ENCODE data around the gene ZNF598. TPM values are rescaled to one million over a fixed set of nuclear protein-coding genes. Genes with fewer than 3 reads are reported as not detected.
A peak's percentile ranks its signal among the peaks of the same experiment; 100 is the strongest.

The ZNF598 gene
- total RNA-seq, 1 donor from 2014 or later = 46.0 TPM

DNA sequence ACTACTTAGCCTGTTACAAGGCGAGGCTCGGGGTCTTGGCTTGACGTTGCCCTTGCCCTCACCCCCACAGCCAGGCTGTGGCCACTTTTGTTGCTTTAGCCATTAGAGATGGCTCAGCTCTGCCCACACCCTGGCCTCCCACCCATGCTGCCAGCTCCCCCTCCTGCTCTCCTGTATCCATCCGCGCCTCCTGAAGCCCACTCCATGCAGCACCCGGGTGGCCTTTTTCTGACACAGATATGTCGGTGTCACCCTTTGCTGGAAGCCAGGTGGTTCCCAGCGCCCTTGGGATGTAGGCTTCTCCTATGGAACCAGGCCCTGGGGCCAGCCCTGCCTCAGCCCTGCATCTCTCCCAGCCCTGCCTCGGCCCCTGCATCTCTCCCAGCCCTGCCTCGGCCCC, 47.8 kb upstream of the ZNF598 start:
- H3K4me3 ChIP-seq (ENCODE audit: insufficient read depth, low read depth, low read length) = no peak overlapping the region
- peaks cover 24% of the 10 kb centered on the region for H4K20me1 ChIP-seq (ENCODE audit: insufficient read depth, low read length)
- H3K27me3 ChIP-seq (ENCODE audit: insufficient read depth, low read length) = no peaks in the 10 kb centered on the region
- no peak overlapping the region for H3K27ac ChIP-seq (ENCODE audit: low read depth, low read length)
- Mint-ChIP-seq H3K27me3 (ENCODE audit: low read depth, unreplicated experiment) (no peaks in the 10 kb centered on the region), H3K9me3 (ENCODE audit: unreplicated experiment) (no peaks in the 10 kb centered on the region), H3K4me3 (ENCODE audit: unreplicated experiment) (no peak overlapping the region), H3K4me1 (ENCODE audit: low read depth, unreplicated experiment) (no peaks in the 10 kb centered on the region), H3K27ac (ENCODE audit: unreplicated experiment) (no peak overlapping the region), H3K36me3 (ENCODE audit: low read depth, unreplicated experiment) (peaks cover 11% of the 10 kb centered on the region)
- DNase-seq (ENCODE audit: low read depth) = no peak
- no peak overlapping the region for H3K9ac ChIP-seq (ENCODE audit: low read length)
- no peak overlapping the region for H2AFZ ChIP-seq (ENCODE audit: low read depth, low read length)
- peaks cover 3% of the 10 kb centered on the region for H3K4me1 ChIP-seq (ENCODE audit: insufficient read depth, low read length)
- no peaks in the 10 kb centered on the region for H3K79me2 ChIP-seq (ENCODE audit: insufficient read depth, low read length)
- no peaks in the 10 kb centered on the region for H3K9me3 ChIP-seq (ENCODE audit: insufficient read depth, low read depth, low read length)
- H3K36me3 ChIP-seq (ENCODE audit: insufficient read depth, low read length) = peaks cover 6% of the 10 kb centered on the region
- TF ChIP-seq EZH2 (IDR thresholded peaks at IDR 0.05; ENCODE audit: insufficient read depth, low read length) = no peak
- TF ChIP-seq, protein P1, sequence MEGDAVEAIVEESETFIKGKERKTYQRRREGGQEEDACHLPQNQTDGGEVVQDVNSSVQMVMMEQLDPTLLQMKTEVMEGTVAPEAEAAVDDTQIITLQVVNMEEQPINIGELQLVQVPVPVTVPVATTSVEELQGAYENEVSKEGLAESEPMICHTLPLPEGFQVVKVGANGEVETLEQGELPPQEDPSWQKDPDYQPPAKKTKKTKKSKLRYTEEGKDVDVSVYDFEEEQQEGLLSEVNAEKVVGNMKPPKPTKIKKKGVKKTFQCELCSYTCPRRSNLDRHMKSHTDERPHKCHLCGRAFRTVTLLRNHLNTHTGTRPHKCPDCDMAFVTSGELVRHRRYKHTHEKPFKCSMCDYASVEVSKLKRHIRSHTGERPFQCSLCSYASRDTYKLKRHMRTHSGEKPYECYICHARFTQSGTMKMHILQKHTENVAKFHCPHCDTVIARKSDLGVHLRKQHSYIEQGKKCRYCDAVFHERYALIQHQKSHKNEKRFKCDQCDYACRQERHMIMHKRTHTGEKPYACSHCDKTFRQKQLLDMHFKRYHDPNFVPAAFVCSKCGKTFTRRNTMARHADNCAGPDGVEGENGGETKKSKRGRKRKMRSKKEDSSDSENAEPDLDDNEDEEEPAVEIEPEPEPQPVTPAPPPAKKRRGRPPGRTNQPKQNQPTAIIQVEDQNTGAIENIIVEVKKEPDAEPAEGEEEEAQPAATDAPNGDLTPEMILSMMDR (IDR thresholded peaks at IDR 0.05; ENCODE audit: insufficient read depth, low read depth, low read length) = no peak
- no peak for FAIRE-seq
- no peak overlapping the region for H3K4me2 ChIP-seq (ENCODE audit: low read length)

DNA sequence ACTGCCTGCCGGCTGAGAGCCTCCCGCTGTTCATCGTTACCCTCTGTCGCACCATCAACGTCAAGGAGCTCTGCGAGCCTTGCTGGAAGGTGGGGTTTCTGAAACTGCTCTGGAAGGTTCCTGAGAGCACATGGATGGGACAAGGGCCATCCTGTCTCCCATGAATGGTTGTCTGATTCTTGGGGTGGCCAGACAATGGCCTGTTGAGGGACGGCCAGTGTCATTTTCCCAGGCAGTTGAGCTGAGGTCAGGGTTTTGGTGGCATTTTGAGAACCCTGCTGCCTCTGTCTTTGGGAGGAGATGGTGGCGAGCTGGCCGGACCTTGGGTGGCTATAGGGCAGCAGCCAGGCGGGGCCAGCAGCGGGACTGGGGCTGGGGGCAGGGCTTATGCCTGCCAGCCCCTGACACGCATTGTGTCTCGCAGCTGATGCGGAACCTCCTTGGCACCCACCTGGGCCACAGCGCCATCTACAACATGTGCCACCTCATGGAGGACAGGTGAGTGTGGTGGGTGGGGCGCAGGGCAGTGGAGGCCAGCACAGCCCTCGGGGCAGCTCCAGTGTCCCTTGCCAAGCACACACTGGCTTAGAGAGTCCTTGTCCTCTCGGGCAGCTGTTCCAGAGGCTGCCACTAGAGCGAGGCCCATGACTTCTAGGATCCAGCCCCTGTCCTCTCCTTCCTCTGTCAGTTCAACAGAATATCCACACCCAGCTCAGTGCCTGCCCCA, 47.2 kb upstream of the ZNF598 start:
- no peaks in the 10 kb centered on the region for H3K4me1 Mint-ChIP-seq (ENCODE audit: low read depth, unreplicated experiment)
- H3K4me3 Mint-ChIP-seq (ENCODE audit: unreplicated experiment) = no peak overlapping the region
- DNase-seq (ENCODE audit: low read depth) (no peak), FAIRE-seq (no peak)
- Histone ChIP-seq H3K4me2 (ENCODE audit: low read length) (no peak overlapping the region), H3K4me1 (ENCODE audit: insufficient read depth, low read length) (peaks cover 3% of the 10 kb centered on the region), H3K27ac (ENCODE audit: low read depth, low read length) (no peak overlapping the region), H3K4me3 (ENCODE audit: insufficient read depth, low read depth, low read length) (no peak overlapping the region), H2AFZ (ENCODE audit: low read depth, low read length) (no peak overlapping the region), H3K79me2 (ENCODE audit: insufficient read depth, low read length) (no peaks in the 10 kb centered on the region), H3K9me3 (ENCODE audit: insufficient read depth, low read depth, low read length) (no peaks in the 10 kb centered on the region), H3K27me3 (ENCODE audit: insufficient read depth, low read length) (no peaks in the 10 kb centered on the region), H3K9ac (ENCODE audit: low read length) (no peak overlapping the region), H4K20me1 (ENCODE audit: insufficient read depth, low read length) (peaks cover 24% of the 10 kb centered on the region), H3K36me3 (ENCODE audit: insufficient read depth, low read length) (peaks cover 6% of the 10 kb centered on the region)
- no peaks in the 10 kb centered on the region for H3K27me3 Mint-ChIP-seq (ENCODE audit: low read depth, unreplicated experiment)
- TF ChIP-seq, protein P1 (IDR thresholded peaks at IDR 0.05; ENCODE audit: insufficient read depth, low read depth, low read length) = no peak
- TF ChIP-seq EZH2 (IDR thresholded peaks at IDR 0.05; ENCODE audit: insufficient read depth, low read length) = no peak
- no peaks in the 10 kb centered on the region for H3K9me3 Mint-ChIP-seq (ENCODE audit: unreplicated experiment)
- no peak overlapping the region for H3K27ac Mint-ChIP-seq (ENCODE audit: unreplicated experiment)
- peaks cover 11% of the 10 kb centered on the region for H3K36me3 Mint-ChIP-seq (ENCODE audit: low read depth, unreplicated experiment)

DNA sequence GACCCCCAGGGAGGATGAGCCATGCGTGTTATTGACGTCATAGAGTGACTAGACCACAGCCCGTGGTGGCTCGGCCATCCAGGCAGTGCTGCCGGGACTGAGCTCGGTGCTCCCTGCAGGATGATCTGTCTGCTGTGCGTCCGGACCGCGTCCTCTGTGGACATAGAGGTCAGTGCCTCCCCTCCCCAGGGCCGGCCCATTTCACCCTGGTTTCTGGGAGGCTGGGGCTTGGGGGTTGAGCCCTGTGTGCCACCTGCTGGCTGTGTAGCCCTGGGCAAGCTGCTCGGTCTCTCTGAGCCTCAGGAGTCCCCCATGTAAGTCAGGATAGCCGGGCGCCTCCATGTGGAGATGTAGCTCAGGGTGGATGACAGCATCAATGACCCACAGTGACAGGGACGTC, 46.5 kb upstream of the ZNF598 start:
- no peaks in the 10 kb centered on the region for H3K27me3 Mint-ChIP-seq (ENCODE audit: low read depth, unreplicated experiment)
- Histone ChIP-seq H3K4me2 (ENCODE audit: low read length) (no peak overlapping the region), H4K20me1 (ENCODE audit: insufficient read depth, low read length) (peaks cover 24% of the 10 kb centered on the region), H3K4me3 (ENCODE audit: insufficient read depth, low read depth, low read length) (no peak overlapping the region), H3K4me1 (ENCODE audit: insufficient read depth, low read length) (peaks cover 3% of the 10 kb centered on the region), H3K27me3 (ENCODE audit: insufficient read depth, low read length) (no peaks in the 10 kb centered on the region), H3K79me2 (ENCODE audit: insufficient read depth, low read length) (no peaks in the 10 kb centered on the region), H2AFZ (ENCODE audit: low read depth, low read length) (no peak overlapping the region), H3K9me3 (ENCODE audit: insufficient read depth, low read depth, low read length) (no peaks in the 10 kb centered on the region), H3K36me3 (ENCODE audit: insufficient read depth, low read length) (peaks cover 6% of the 10 kb centered on the region), H3K27ac (ENCODE audit: low read depth, low read length) (no peak overlapping the region), H3K9ac (ENCODE audit: low read length) (no peak overlapping the region)
- TF ChIP-seq EZH2 (IDR thresholded peaks at IDR 0.05; ENCODE audit: insufficient read depth, low read length) = no peak
- TF ChIP-seq, protein P1 (IDR thresholded peaks at IDR 0.05; ENCODE audit: insufficient read depth, low read depth, low read length) = no peak
- no peaks in the 10 kb centered on the region for H3K4me1 Mint-ChIP-seq (ENCODE audit: low read depth, unreplicated experiment)
- H3K9me3 Mint-ChIP-seq (ENCODE audit: unreplicated experiment) = no peaks in the 10 kb centered on the region
- peaks cover 15% of the 10 kb centered on the region for H3K36me3 Mint-ChIP-seq (ENCODE audit: low read depth, unreplicated experiment)
- peak overlapping the region; percentile 34 for H3K27ac Mint-ChIP-seq (ENCODE audit: unreplicated experiment)
- no peak overlapping the region for H3K4me3 Mint-ChIP-seq (ENCODE audit: unreplicated experiment)
- FAIRE-seq = no peak
- DNase-seq (ENCODE audit: low read depth) = no peak

Measured in astrocyte (in vitro differentiated cells and primary cell).